WERI-Rb-1 (cell line): ENCODE measurements around the gene DUSP22.

Source experiments
- DNase-seq: peaks from one replicate; pipeline ENCODE4 v3.0.0-alpha.2; 2020
- H3K27ac ChIP-seq: fragments of 250-450 bp; sonication (Bioruptor Pico); 2 replicates; pipeline ENCODE4 v1.5.1; 2020; ENCODE audit warnings: mild to moderate bottlenecking, moderate library complexity
- H3K27me3 ChIP-seq: fragments of 250-450 bp; sonication (Bioruptor Pico); 2 replicates; pipeline ENCODE4 v1.5.1; 2021; ENCODE audit warnings: mild to moderate bottlenecking, low read depth, moderate library complexity; ENCODE audit not compliant: insufficient read depth, severe bottlenecking
- H3K36me3 ChIP-seq: fragments of 250-450 bp; sonication (Bioruptor Pico); 2 replicates; pipeline ENCODE4 v1.5.1; 2020; ENCODE audit warnings: mild to moderate bottlenecking, moderate library complexity
- H3K4me3 ChIP-seq: 2 replicates; pipeline ENCODE4 v1.5.1; 2011; ENCODE audit warnings: low read depth, mild to moderate bottlenecking, control low read depth, low read length
- H3K9me3 ChIP-seq: fragments of 250-450 bp; sonication (Bioruptor Pico); 2 replicates; pipeline ENCODE4 v1.5.1; 2021; ENCODE audit warnings: mild to moderate bottlenecking, moderate library complexity; ENCODE audit not compliant: severe bottlenecking
- TF ChIP-seq, protein P1 (sequence below): IDR thresholded peaks from 2 replicates; pipeline ENCODE4 v1.5.1; 2011; ENCODE audit warnings: low read depth, mild to moderate bottlenecking, control low read depth, inconsistent platforms, low read length

The DUSP22 gene

GRCh38 chr6:308307-308706 is 16.0 kb downstream of the DUSP22 start:
- Histone ChIP-seq H3K4me3 (no peak overlapping the region), H3K36me3 (no peaks in the 10 kb centered on the region), H3K27ac (no peak overlapping the region), H3K27me3 (peaks cover 47% of the 10 kb centered on the region), H3K9me3 (no peaks in the 10 kb centered on the region)
- TF ChIP-seq, protein P1, sequence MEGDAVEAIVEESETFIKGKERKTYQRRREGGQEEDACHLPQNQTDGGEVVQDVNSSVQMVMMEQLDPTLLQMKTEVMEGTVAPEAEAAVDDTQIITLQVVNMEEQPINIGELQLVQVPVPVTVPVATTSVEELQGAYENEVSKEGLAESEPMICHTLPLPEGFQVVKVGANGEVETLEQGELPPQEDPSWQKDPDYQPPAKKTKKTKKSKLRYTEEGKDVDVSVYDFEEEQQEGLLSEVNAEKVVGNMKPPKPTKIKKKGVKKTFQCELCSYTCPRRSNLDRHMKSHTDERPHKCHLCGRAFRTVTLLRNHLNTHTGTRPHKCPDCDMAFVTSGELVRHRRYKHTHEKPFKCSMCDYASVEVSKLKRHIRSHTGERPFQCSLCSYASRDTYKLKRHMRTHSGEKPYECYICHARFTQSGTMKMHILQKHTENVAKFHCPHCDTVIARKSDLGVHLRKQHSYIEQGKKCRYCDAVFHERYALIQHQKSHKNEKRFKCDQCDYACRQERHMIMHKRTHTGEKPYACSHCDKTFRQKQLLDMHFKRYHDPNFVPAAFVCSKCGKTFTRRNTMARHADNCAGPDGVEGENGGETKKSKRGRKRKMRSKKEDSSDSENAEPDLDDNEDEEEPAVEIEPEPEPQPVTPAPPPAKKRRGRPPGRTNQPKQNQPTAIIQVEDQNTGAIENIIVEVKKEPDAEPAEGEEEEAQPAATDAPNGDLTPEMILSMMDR = no peak
- no peak for DNase-seq

- TF ChIP-seq, protein P1 = no peak
Measured at GRCh38 chr6:308768-309167, 16.5 kb downstream of the DUSP22 start.

DNA sequence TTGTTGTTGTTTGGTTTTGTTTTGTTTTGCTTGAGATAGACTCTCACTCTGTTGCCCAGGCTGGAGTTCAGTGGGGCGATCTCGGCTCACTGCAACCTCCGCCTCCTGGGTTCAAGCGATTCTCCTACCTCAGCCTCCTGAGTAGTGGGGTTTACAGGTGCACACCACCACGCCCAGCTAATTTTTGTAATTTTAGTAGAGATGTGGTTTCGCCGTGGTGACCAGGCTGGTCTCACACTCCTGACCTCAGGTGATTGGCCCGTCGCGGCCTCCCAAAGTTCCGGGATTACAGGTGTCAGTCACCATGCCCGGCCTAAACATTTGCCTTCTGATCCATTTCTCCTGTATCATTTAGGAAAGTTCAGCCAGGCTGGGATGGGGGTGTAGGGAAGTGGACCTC is 17.7 kb downstream of the DUSP22 start:
- DNase-seq = no peak
- no peaks in the 10 kb centered on the region for H3K9me3 ChIP-seq
- H3K36me3 ChIP-seq = no peaks in the 10 kb centered on the region
- TF ChIP-seq, protein P1 = no peak
- no peak overlapping the region for H3K4me3 ChIP-seq
- peaks cover 46% of the 10 kb centered on the region for H3K27me3 ChIP-seq
- H3K27ac ChIP-seq = no peak overlapping the region

More at GRCh38 chr6:308768-309167, 16.5 kb downstream of the DUSP22 start:
- H3K4me3 ChIP-seq = no peak overlapping the region
- no peak for DNase-seq
- H3K9me3 ChIP-seq = no peaks in the 10 kb centered on the region
- H3K27me3 ChIP-seq = peaks cover 47% of the 10 kb centered on the region
- no peak overlapping the region for H3K27ac ChIP-seq
- H3K36me3 ChIP-seq = no peaks in the 10 kb centered on the region

DNA sequence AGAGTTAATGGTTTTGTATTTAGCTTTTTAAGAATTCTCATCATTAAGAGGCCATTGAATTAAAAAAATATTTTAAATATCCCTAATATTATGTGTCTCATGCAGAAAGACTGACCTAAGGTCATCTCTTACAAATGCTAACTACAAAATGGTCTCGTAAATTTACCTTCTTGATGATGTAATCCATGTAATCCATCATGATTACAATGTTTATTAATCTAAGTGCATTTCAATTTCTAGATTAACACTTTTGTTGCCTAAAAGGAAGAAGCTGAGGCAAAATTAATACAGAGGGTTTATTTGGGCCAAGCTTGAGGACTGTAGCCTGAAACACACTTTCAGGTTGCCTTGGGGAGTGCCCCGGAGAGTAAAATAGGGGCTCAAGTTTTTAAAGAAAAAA is 18.4 kb downstream of the DUSP22 start:
- H3K4me3 ChIP-seq = no peak overlapping the region
- H3K9me3 ChIP-seq = no peaks in the 10 kb centered on the region
- no peak for DNase-seq
- no peaks in the 10 kb centered on the region for H3K36me3 ChIP-seq
- peaks cover 48% of the 10 kb centered on the region for H3K27me3 ChIP-seq
- TF ChIP-seq, protein P1 = no peak
- H3K27ac ChIP-seq = no peak overlapping the region

GRCh38 chr6:311679-312220 is 19.5 kb downstream of the DUSP22 start:
- Histone ChIP-seq H3K36me3 (no peaks in the 10 kb centered on the region), H3K9me3 (no peaks in the 10 kb centered on the region), H3K4me3 (no peak overlapping the region), H3K27ac (no peak overlapping the region), H3K27me3 (peaks cover 59% of the 10 kb centered on the region)
- TF ChIP-seq, protein P1 = no peak
- no peak for DNase-seq

- no peak for DNase-seq
- no peaks in the 10 kb centered on the region for H3K36me3 ChIP-seq
- H3K4me3 ChIP-seq = no peak overlapping the region
- peaks cover 61% of the 10 kb centered on the region for H3K27me3 ChIP-seq
- H3K9me3 ChIP-seq = no peaks in the 10 kb centered on the region
- H3K27ac ChIP-seq = no peak overlapping the region
- TF ChIP-seq, protein P1 = no peak
Measured at GRCh38 chr6:313087-313486, 20.8 kb downstream of the DUSP22 start.
